H9 (cell line): ENCODE data around the gene BRSK1. TPM values are rescaled to one million over a fixed set of nuclear protein-coding genes. Genes with fewer than 3 reads are reported as not detected.
A peak's percentile ranks its signal among the peaks of the same experiment; 100 is the strongest.

ENCODE experiments used
- DNase-seq: peaks from one replicate; pipeline ENCODE4 v3.0.0-alpha.2; 2017
- H2AFZ ChIP-seq: one replicate; pipeline ENCODE4 v1.6.1; 2013; ENCODE audit warnings: mild to moderate bottlenecking, low read length, control low read depth, moderate library complexity
- H2AK5ac ChIP-seq: 2 replicates; pipeline ENCODE4 v1.6.1; 2013; ENCODE audit warnings: low read length, control low read depth, mixed read lengths; ENCODE audit not compliant: insufficient read length
- H2BK120ac ChIP-seq: one replicate; pipeline ENCODE4 v1.6.1; 2013; ENCODE audit warnings: low read depth, mild to moderate bottlenecking, low read length, control low read depth, inconsistent platforms; ENCODE audit not compliant: poor library complexity, severe bottlenecking
- H2BK12ac ChIP-seq: 2 replicates; pipeline ENCODE4 v1.6.1; 2013; ENCODE audit warnings: low read length, control low read depth, mixed read lengths, low read depth; ENCODE audit not compliant: insufficient read length
- H2BK15ac ChIP-seq: 2 replicates; pipeline ENCODE4 v1.6.1; 2013; ENCODE audit warnings: low read depth, low read length, control low read depth
- H2BK20ac ChIP-seq: one replicate; pipeline ENCODE4 v1.6.1; 2013; ENCODE audit warnings: low read depth, mild to moderate bottlenecking, low read length, control low read depth, inconsistent platforms; ENCODE audit not compliant: poor library complexity, severe bottlenecking
- H2BK5ac ChIP-seq: 2 replicates; pipeline ENCODE4 v1.6.1; 2013; ENCODE audit warnings: low read length, control low read depth, mixed read lengths; ENCODE audit not compliant: insufficient read length
- H3K14ac ChIP-seq: 2 replicates; pipeline ENCODE4 v1.6.1; 2013; ENCODE audit warnings: low read length, control low read depth; ENCODE audit not compliant: insufficient read depth
- H3K18ac ChIP-seq: 2 replicates; pipeline ENCODE4 v1.6.1; 2013; ENCODE audit warnings: low read depth, mild to moderate bottlenecking, mixed read lengths, low read length, control low read depth; ENCODE audit not compliant: insufficient read length
- H3K23ac ChIP-seq: 2 replicates; pipeline ENCODE4 v1.6.1; 2013; ENCODE audit warnings: low read length, control low read depth, mixed read lengths, low read depth; ENCODE audit not compliant: insufficient read length
- H3K23me2 ChIP-seq: 2 replicates; pipeline ENCODE4 v1.6.1; 2013; ENCODE audit warnings: low read depth, mild to moderate bottlenecking, mixed read lengths, low read length, control low read depth; ENCODE audit not compliant: insufficient read length, poor library complexity, severe bottlenecking
- H3K27ac ChIP-seq: 2 replicates; pipeline ENCODE4 v1.5.1; 2013; ENCODE audit warnings: low read length, control low read depth, mixed read lengths, low read depth; ENCODE audit not compliant: insufficient read length
- H3K27me3 ChIP-seq: 2 replicates; pipeline ENCODE4 v1.6.1; 2013; ENCODE audit warnings: low read length, control low read depth, inconsistent platforms; ENCODE audit not compliant: insufficient read depth
- H3K4ac ChIP-seq: 2 replicates; pipeline ENCODE4 v1.6.1; 2013; ENCODE audit warnings: low read depth, mild to moderate bottlenecking, control low read depth, inconsistent platforms, low read length, moderate library complexity
- H3K4me1 ChIP-seq: 2 replicates; pipeline ENCODE4 v1.6.1; 2013; ENCODE audit warnings: low read length, control low read depth, inconsistent platforms; ENCODE audit not compliant: insufficient read depth
- H3K4me2 ChIP-seq: 2 replicates; pipeline ENCODE4 v1.6.1; 2013; ENCODE audit warnings: low read length, control low read depth, mixed read lengths; ENCODE audit not compliant: insufficient read length, insufficient read depth
- H3K56ac ChIP-seq: 2 replicates; pipeline ENCODE4 v1.6.1; 2013; ENCODE audit warnings: low read depth, mild to moderate bottlenecking, mixed read lengths, low read length, control low read depth; ENCODE audit not compliant: insufficient read length
- H3K79me1 ChIP-seq: 2 replicates; pipeline ENCODE4 v1.6.1; 2013; ENCODE audit warnings: low read depth, mild to moderate bottlenecking, moderate library complexity, low read length, control low read depth, inconsistent platforms; ENCODE audit not compliant: insufficient read depth, poor library complexity, severe bottlenecking
- H3K79me2 ChIP-seq: 2 replicates; pipeline ENCODE4 v1.6.1; 2013; ENCODE audit warnings: low read length, control low read depth, inconsistent platforms; ENCODE audit not compliant: insufficient read depth
- H3K9ac ChIP-seq: 2 replicates; pipeline ENCODE4 v1.6.1; 2013; ENCODE audit warnings: low read length, control low read depth, mixed read lengths; ENCODE audit not compliant: insufficient read length; ENCODE audit errors: extremely low read depth
- H3K9me3 ChIP-seq: one replicate; pipeline ENCODE4 v1.6.1; 2013; ENCODE audit warnings: low read depth, low read length, inconsistent platforms; ENCODE audit not compliant: control insufficient read depth
- H3T11ph ChIP-seq: one replicate; pipeline ENCODE4 v1.6.1; 2013; ENCODE audit warnings: mild to moderate bottlenecking, low read length, control low read depth, inconsistent platforms
- H4K20me1 ChIP-seq: one replicate; pipeline ENCODE4 v1.6.1; 2013; ENCODE audit not compliant: control insufficient read depth, insufficient read length, insufficient read depth
- H4K5ac ChIP-seq: 2 replicates; pipeline ENCODE4 v1.6.1; 2013; ENCODE audit warnings: low read depth, mild to moderate bottlenecking, mixed read lengths, low read length, control low read depth; ENCODE audit not compliant: insufficient read length
- H4K8ac ChIP-seq: replicated peaks from 2 replicates; pipeline ENCODE4 v1.6.1; 2013; ENCODE audit warnings: low read length, control low read depth, mixed read lengths, low read depth; ENCODE audit not compliant: insufficient read length
- H4K91ac ChIP-seq: 2 replicates; pipeline ENCODE4 v1.6.1; 2013; ENCODE audit warnings: low read depth, mild to moderate bottlenecking, moderate library complexity, mixed read lengths, low read length, control low read depth; ENCODE audit not compliant: insufficient read length
- H3K27ac Mint-ChIP-seq, 3 experiments: 2 replicates in 2 of 3; 3 replicates in 1 of 3; pipeline ENCODE4 v1.8.0; 2020 to 2021; ENCODE audit warnings: mixed read lengths in 3 of 3, mild to moderate bottlenecking in 1 of 3, moderate library complexity in 1 of 3
- H3K27me3 Mint-ChIP-seq: 2 replicates; pipeline ENCODE4 v1.8.0; 2021; ENCODE audit warnings: low read depth, mild to moderate bottlenecking, moderate library complexity, mixed read lengths
- H3K36me3 Mint-ChIP-seq, 3 experiments: 2 replicates in 2 of 3; 3 replicates in 1 of 3; pipeline ENCODE4 v1.8.0; 2020 to 2021; ENCODE audit warnings: low read depth in 3 of 3, mixed read lengths in 3 of 3; ENCODE audit not compliant: insufficient read depth in 1 of 3
- H3K4me1 Mint-ChIP-seq, 2 experiments: 2 replicates each; pipeline ENCODE4 v1.8.0; 2020; ENCODE audit warnings: mixed read lengths in 2 of 2
- H3K4me3 Mint-ChIP-seq, 2 experiments: 2 replicates in 1 of 2; 3 replicates in 1 of 2; pipeline ENCODE4 v1.8.0; 2020 to 2021; ENCODE audit warnings: mild to moderate bottlenecking in 2 of 2, mixed read lengths in 2 of 2, moderate library complexity in 1 of 2
- H3K9me3 Mint-ChIP-seq, 2 experiments: 2 replicates in 1 of 2; 3 replicates in 1 of 2; pipeline ENCODE4 v1.8.0; 2020; ENCODE audit warnings: mild to moderate bottlenecking in 2 of 2, mixed read lengths in 2 of 2, moderate library complexity in 1 of 2
- CTCF ChIP-seq: fragments of 200-600 bp; sonication (generic); conservative IDR thresholded peaks from 3 replicates; pipeline ENCODE4 v1.8.0; 2021; ENCODE audit warnings: antibody characterized with exemption, mild to moderate bottlenecking
- WGBS: extraction: QIAGEN DNeasy Blood & Tissue Kit; methylation state at CpG from one replicate; pipeline ENCODE4 v1.1.7; 2013; ENCODE audit warnings: missing lambda C conversion rate, low lambda C conversion rate, mixed read lengths; ENCODE audit not compliant: insufficient read length; ENCODE audit errors: extremely low coverage; 5-methylcytosine and 5-hydroxymethylcytosine counted together
- total RNA-seq: library from RNA; stranded (reverse); gene quantifications from 2 replicates; pipeline ENCODE4 v1.2.1, GENCODE V29; 2021

Gene BRSK1
- total RNA-seq, 1 experiment from 2014 or later = 43.5 TPM

- Histone ChIP-seq H3K27me3 (no peaks in the 10 kb centered on the region), H2BK15ac (no peak overlapping the region), H3K9me3 (no peaks in the 10 kb centered on the region), H3K23ac (no peak overlapping the region), H3K56ac (no peak overlapping the region), H4K5ac (no peak overlapping the region), H4K8ac (no peak overlapping the region), H2BK120ac (no peak overlapping the region), H3K27ac (no peak overlapping the region), H2AFZ (no peak overlapping the region), H3K4me2 (no peak overlapping the region), H3K9ac (no peak overlapping the region), H3K23me2 (no peaks in the 10 kb centered on the region), H2BK5ac (no peak overlapping the region), H3K79me1 (no peaks in the 10 kb centered on the region), H2BK20ac (no peak overlapping the region), H4K91ac (no peak overlapping the region), H3K14ac (no peak overlapping the region), H3K4me1 (peaks cover 3% of the 10 kb centered on the region; the same call in 1 of the 2 replicates), H2BK12ac (no peak overlapping the region), H3K79me2 (no peaks in the 10 kb centered on the region), H2AK5ac (no peak overlapping the region), H3T11ph (no peak overlapping the region), H3K4ac (no peak overlapping the region), H3K18ac (no peak overlapping the region), H4K20me1 (no peaks in the 10 kb centered on the region)
- Mint-ChIP-seq H3K4me3 (peak overlapping the region in 1 of 2 experiments; percentile 53; a peak in 2 of 5 replicates), H3K4me1 (peaks cover 15 to 24% of the 10 kb centered on the region in 2 experiments), H3K9me3 (no peaks in the 10 kb centered on the region), H3K27me3 (no peaks in the 10 kb centered on the region; the same call in 1 of the 2 replicates), H3K27ac (peak overlapping the region in 1 of 3 experiments; percentile 72; a peak in 1 of 7 replicates), H3K36me3 (peaks cover 45 to 68% (median 66%) of the 10 kb centered on the region in 3 experiments; a peak in 6 of 7 replicates)
- peak; percentile 69 for DNase-seq
- WGBS = no CpG with 5 or more reads among the region's 14 CpGs
- no peak for TF ChIP-seq CTCF
Measured at GRCh38 chr19:55304980-55305379, 21.2 kb downstream of the BRSK1 start.
